OCI-M2 (cell line): ENCODE measurements around the gene SLC25A45.
"Not testable (repeated sequence)": the region's sequence is repeated elsewhere in the genome, so short reads cannot be mapped to it uniquely, and the experiment has no call there.

Experiments
- DNase-seq: peaks from one replicate; lab custom pipeline; 2025; ENCODE audit not compliant: unreplicated experiment; lab: John Stamatoyannopoulos, UW

Gene SLC25A45

DNA sequence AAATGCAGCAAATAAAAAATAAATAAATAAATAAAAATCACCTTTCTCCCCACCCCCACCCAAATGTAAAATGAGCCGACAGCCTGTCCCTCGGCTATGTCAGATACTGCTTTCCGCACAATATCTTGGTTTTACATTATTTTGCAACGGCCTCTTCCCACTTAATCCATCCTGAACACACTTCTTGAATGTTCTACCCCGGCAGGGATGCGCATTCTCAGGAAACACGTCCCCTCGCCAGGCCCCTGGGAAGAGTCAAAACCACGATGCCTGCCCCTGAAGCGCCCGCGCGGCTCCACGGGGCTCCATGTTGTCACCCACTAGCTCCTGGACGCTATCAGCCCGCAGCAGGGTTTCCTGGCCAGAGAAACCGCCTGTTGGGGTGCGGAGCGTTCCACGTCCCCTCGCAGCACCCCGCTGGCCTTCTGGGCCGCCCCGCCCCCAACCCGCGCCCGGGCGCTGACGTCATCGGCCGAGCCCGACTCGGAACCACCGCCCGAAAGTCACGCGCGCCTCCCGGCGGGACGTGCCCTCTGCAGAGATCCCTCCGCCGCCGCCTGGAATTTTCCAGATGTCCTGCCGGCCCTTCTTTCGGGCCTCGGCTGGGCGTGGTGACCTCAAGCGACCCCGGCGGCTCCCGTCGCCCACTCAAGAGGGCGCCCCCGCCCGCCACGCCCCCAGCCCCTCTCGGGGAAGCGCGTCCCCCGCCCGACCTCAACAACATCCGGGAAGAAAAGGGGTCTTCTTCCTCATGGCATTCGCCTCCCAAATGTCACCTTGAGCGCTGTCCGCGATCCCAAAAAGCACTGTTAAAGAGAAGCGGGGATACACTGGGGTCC, 39.6 kb upstream of the SLC25A45 start:
- DNase-seq = no peak

- no peak for DNase-seq
Observed at GRCh38 chr11:65420979-65421793, 38.7 kb upstream of the SLC25A45 start.

- no peak for DNase-seq
Observed at GRCh38 chr11:65420506-65420905, 38.1 kb upstream of the SLC25A45 start.

- DNase-seq = no peak
Observed at GRCh38 chr11:65419772-65420481, 37.5 kb upstream of the SLC25A45 start.

DNA sequence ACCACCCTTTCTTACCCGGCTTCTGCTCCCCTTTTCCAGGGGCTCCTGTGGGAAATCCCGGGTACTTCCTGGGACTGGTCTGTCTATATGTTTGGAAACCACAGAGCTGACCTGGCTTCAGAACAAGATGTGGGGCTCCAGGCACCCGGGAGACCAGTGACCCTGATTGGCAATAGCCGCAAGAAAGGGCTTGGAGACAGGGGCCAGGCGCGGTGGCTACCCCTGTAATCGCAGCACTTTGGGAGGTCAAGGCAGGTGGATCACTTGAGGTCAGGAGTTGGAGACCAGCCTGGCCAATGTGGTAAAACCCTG, 37.0 kb upstream of the SLC25A45 start:
- DNase-seq = no peak

- DNase-seq = peak; percentile 79
Observed at GRCh38 chr11:65418681-65419459, 36.4 kb upstream of the SLC25A45 start.

DNA sequence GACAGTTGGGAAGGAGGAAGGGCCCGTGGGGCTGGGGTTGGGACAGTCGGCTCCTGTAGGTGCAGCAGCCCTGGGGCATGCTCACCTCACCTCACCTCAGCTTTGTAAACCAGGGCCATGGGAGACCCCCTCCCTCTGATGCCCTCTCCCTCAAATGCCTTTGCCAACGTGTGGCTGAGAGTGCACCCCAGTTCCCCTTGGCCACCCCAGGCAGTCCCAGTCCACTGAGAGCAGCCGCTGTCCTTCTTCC, 35.9 kb upstream of the SLC25A45 start:
- DNase-seq = no peak

DNA sequence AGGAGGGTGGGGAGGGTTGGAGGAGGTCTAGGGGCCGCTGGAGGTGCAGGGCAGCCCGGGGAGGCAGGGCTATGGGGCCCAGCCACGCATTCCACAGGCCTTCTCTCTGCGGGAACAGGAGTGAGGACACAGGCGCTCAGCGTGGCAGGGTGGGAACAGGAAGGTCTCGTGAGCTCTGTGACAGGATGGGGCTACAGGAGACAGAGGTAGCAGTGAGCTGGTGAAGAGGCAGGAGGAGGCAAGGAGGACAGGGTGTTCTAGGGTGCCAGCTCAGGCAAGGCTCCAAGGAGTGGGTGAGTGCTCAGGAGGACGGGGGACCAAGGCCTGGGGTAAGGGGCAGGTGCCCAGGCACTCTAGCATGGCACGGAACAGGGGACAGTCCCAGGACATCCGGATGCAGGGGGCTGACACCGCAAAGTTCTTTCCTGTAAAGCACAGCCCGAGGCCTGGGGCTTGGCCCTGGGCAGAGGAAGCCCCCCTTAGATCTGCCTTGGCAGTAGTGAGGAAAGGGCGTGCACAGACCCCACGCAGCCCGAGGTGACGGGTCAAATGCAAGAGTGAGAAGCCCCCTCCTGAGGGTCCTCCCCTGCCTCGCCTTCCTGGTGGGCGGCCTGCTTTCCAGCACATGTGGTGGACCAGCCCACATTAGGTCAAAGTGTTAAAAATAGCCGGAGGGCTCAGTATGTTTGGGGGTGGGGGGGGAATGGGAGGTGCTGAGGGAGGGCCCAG, 35.4 kb upstream of the SLC25A45 start:
- no peak for DNase-seq

DNA sequence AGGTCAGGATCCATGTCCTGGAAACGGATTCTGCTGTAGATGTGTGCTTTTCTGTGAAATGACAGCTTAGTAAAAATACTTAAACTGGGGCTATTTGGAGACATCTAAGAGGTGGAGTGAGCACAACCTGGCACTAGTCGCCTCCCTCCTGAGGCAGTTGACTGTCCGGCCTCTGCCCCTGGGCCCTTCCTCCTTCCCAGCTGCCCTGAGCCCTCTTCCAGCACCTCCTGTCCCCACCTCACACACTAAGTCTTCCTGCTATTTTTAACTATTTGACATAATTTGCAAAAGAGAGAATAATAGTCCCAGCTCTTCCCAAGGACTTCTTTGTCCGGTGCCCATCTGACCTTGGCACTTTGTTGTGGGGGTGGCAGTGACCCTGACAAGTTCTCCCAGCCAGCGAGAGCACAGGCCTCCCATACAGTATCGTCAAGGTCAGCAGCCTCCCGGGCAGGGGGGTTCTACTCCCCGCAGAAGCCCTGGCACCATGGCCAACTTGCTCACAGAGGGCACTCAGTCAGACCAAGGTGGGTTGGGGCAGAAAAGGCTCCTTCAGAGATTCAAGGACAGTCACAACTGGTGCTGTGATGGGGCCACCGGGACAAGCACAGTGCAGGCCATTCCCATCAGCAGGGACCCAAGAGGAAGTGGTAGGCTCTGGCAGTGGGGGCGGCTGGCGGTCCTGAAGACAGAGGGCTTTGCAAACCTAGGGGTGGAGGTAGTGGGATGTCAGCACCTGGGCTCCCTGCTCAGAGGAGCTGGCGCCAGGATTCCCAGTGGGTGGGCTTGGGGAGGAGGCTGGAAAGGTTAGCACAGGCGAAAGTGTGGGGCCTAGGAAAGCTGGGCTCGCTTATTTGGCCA, 34.6 kb upstream of the SLC25A45 start:
- DNase-seq = no peak

GRCh38 chr11:65416341-65416824, 33.9 kb upstream of the SLC25A45 start:
- no peak for DNase-seq

DNA sequence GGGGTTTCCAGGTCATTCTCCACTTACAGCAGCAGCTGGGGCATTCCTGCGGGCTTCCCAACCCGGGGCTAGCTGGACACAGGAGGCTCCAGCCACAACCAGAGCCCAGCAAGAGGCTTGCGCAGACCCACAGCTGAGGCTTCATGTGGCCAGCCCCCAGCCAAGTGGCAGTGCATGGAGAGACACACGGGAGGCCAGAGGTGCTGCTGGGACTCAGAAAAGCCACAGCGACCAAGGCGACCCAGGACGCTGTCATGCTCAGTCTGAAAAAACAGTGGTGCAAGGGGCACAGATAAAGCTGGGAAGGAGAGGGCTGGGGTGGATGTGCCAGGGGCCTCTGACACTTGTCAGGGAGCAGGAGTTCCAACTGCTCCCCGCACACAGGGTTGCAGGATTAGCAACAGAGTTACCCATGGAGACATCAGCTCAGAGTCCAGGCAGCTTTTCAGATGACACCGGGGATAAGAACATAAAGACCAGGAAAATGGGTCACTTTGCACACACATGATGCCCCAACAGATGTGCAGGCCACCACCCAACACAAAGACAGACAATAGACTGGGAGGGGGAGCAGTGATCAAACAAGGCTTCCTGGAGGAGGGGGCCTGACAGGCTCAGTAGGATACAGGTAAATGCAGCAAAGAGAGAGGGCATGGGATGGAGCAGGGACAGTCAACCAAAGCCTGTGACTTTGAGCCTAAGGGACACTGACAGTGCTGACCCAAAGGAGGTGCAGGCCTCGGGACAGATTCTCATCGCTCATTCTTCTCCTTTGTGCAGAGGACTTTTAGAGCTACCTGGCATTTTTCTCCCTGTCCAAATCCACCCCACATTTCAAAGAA, 33.3 kb upstream of the SLC25A45 start:
- no peak for DNase-seq

- DNase-seq = no peak
Observed at GRCh38 chr11:65414776-65415498, 32.5 kb upstream of the SLC25A45 start.

DNA sequence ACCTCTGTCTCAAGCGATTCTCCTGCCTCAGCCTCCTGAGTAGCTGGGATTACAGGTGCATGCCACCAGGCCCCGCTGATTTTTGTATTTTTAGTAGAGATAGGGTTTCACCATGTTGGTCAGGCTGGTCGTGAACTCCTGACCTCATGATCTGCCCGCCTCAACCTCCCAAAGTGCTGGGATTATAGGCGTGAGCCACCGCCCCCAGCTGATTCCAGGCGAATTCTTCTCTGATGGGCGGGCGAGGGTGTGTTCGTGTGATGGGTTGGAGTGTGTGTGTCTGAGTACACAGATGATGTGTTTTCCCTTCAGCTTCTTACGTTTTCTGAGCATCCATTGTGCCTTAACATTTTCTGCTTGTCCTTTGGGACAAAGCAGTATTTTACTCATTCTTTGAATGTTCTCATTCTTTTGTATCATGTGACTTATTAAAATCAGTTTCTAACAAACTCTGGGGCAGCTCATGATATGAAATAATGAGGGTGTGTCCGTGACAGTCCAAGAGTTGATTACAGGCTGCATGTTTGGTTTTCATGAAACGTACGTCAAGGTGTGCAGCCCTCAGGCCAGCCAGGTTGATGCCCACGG, 30.7 kb upstream of the SLC25A45 start:
- not testable (repeated sequence) for DNase-seq

GRCh38 chr11:65412271-65413076, 30.0 kb upstream of the SLC25A45 start:
- DNase-seq = no peak

DNA sequence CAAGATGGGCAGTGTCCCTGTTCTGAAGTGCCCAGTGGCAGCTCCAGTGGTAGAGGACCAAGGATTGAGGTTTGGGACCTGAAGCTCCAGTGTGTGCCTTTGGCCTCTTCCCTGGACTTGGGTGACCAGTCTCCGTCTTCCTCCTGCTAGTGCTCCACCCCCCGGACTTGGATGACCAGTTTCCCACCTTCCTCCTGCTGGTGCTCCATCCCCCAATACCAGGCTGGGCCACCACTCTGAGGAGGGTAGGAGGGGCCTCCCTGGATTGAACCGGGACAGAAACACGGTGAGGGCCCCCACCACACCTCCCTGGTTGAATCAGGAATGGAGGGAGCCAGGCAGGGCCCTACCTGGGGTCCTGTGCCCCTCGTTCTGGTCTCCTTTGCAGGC, 29.2 kb upstream of the SLC25A45 start:
- DNase-seq = no peak

DNA sequence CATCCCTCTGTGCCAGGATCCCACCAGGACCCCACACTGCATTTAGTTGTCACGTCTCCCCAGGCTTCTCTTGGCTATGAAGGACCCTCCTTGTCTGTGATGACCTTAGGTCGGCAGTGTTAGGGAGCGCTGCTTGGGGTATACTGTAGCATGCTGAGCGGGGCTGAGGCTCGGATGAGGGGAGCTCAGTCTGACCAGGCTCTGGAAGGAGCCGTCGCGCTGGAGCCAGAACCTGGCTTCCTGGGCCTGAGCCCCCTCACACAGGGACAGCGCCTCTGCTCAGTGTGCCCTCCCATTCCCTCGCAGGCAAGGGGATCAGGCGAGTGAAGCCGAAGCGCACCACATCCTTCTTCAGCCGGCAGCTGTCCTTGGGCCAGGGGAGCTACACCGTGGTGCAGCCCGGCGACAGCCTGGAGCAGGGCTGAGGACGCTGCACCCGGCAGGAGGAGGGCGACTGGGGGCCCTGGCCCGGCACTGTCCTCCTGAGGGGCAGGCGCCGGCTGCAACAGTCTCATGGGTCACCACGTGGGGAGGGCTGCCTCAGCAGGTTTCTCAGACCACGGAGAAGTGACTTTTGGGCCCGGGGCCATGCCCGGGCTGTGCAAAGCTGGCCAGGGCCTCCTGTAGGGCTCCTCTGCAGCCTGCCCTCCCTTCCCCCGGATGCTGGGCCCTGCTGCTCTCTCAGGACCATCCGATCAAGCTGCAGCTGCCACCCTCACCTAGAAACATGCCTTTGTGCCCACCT, 28.7 kb upstream of the SLC25A45 start:
- DNase-seq = no peak
